Rectal smooth muscle tissue (tissue), 1 donor: ENCODE measurements around the gene SCD5.

Source experiments
- H3K27ac ChIP-seq: one replicate; pipeline ENCODE4 v1.7.0; 2013; ENCODE audit warnings: low read depth, low read length, inconsistent platforms
- H3K27me3 ChIP-seq: one replicate; pipeline ENCODE4 v1.7.0; 2013; ENCODE audit warnings: low read length; ENCODE audit not compliant: control insufficient read depth, insufficient read depth
- H3K36me3 ChIP-seq: one replicate; pipeline ENCODE4 v1.7.0; 2013; ENCODE audit warnings: low read length; ENCODE audit not compliant: control insufficient read depth, insufficient read depth
- H3K4me1 ChIP-seq: one replicate; pipeline ENCODE4 v1.7.0; 2013; ENCODE audit warnings: low read length; ENCODE audit not compliant: control insufficient read depth, insufficient read depth
- H3K4me3 ChIP-seq: one replicate; pipeline ENCODE4 v1.7.0; 2013; ENCODE audit warnings: low read length
- H3K9ac ChIP-seq: one replicate; pipeline ENCODE4 v1.7.0; 2013; ENCODE audit warnings: low read length

SCD5 gene

GRCh38 chr4:82642331-82642730, 156.3 kb downstream of the SCD5 start:
- Histone ChIP-seq H3K4me3 (no peak overlapping the region), H3K27me3 (no peaks in the 10 kb centered on the region), H3K36me3 (no peaks in the 10 kb centered on the region), H3K27ac (no peak overlapping the region), H3K9ac (no peak overlapping the region), H3K4me1 (no peaks in the 10 kb centered on the region)

GRCh38 chr4:82640540-82640939, 158.1 kb downstream of the SCD5 start:
- H3K27ac ChIP-seq: no peak overlapping the region

GRCh38 chr4:82639971-82640370, 158.6 kb downstream of the SCD5 start:
- no peaks in the 10 kb centered on the region for H3K36me3 ChIP-seq
- H3K27me3 ChIP-seq: no peaks in the 10 kb centered on the region
- no peak overlapping the region for H3K27ac ChIP-seq
- no peak overlapping the region for H3K4me3 ChIP-seq
- no peak overlapping the region for H3K9ac ChIP-seq
- H3K4me1 ChIP-seq: no peaks in the 10 kb centered on the region

More at GRCh38 chr4:82640540-82640939, 158.1 kb downstream of the SCD5 start:
- H3K36me3 ChIP-seq: no peaks in the 10 kb centered on the region
- H3K4me3 ChIP-seq: no peak overlapping the region
- H3K27me3 ChIP-seq: no peaks in the 10 kb centered on the region
- H3K4me1 ChIP-seq: no peaks in the 10 kb centered on the region
- no peak overlapping the region for H3K9ac ChIP-seq

GRCh38 chr4:82638479-82638878, 160.1 kb downstream of the SCD5 start:
- H3K4me3 ChIP-seq: no peak overlapping the region
- no peak overlapping the region for H3K27ac ChIP-seq
- H3K36me3 ChIP-seq: no peaks in the 10 kb centered on the region
- no peak overlapping the region for H3K9ac ChIP-seq
- H3K27me3 ChIP-seq: no peaks in the 10 kb centered on the region
- H3K4me1 ChIP-seq: no peaks in the 10 kb centered on the region

GRCh38 chr4:82630079-82630478, 168.5 kb downstream of the SCD5 start:
- Histone ChIP-seq H3K9ac (no peak overlapping the region), H3K27ac (no peak overlapping the region)

GRCh38 chr4:82629238-82630000, 169.2 kb downstream of the SCD5 start:
- H3K27me3 ChIP-seq: no peaks in the 10 kb centered on the region
- H3K27ac ChIP-seq: no peak overlapping the region
- H3K9ac ChIP-seq: no peak overlapping the region
- no peak overlapping the region for H3K4me3 ChIP-seq
- no peaks in the 10 kb centered on the region for H3K4me1 ChIP-seq
- no peaks in the 10 kb centered on the region for H3K36me3 ChIP-seq

More at GRCh38 chr4:82630079-82630478, 168.5 kb downstream of the SCD5 start:
- H3K36me3 ChIP-seq: no peaks in the 10 kb centered on the region
- H3K27me3 ChIP-seq: no peaks in the 10 kb centered on the region
- no peak overlapping the region for H3K4me3 ChIP-seq
- H3K4me1 ChIP-seq: no peaks in the 10 kb centered on the region

- H3K27me3 ChIP-seq: no peaks in the 10 kb centered on the region
- H3K27ac ChIP-seq: no peak overlapping the region
- no peaks in the 10 kb centered on the region for H3K36me3 ChIP-seq
- H3K4me1 ChIP-seq: no peaks in the 10 kb centered on the region
- H3K4me3 ChIP-seq: no peak overlapping the region
- no peak overlapping the region for H3K9ac ChIP-seq
Measured at GRCh38 chr4:82626251-82626868, 172.2 kb downstream of the SCD5 start.

GRCh38 chr4:82624819-82625218, 173.8 kb downstream of the SCD5 start:
- Histone ChIP-seq H3K9ac (no peak overlapping the region), H3K27ac (no peak overlapping the region), H3K4me1 (no peaks in the 10 kb centered on the region), H3K36me3 (no peaks in the 10 kb centered on the region), H3K27me3 (no peaks in the 10 kb centered on the region), H3K4me3 (no peak overlapping the region)

GRCh38 chr4:82623121-82623683, 175.4 kb downstream of the SCD5 start:
- Histone ChIP-seq H3K27ac (no peak overlapping the region), H3K36me3 (no peaks in the 10 kb centered on the region), H3K9ac (no peak overlapping the region), H3K27me3 (no peaks in the 10 kb centered on the region), H3K4me1 (no peaks in the 10 kb centered on the region), H3K4me3 (no peak overlapping the region)

- Histone ChIP-seq H3K4me3 (no peak overlapping the region), H3K4me1 (no peaks in the 10 kb centered on the region), H3K27me3 (no peaks in the 10 kb centered on the region), H3K27ac (no peak overlapping the region), H3K36me3 (no peaks in the 10 kb centered on the region), H3K9ac (no peak overlapping the region)
Measured at GRCh38 chr4:82621251-82621650, 177.3 kb downstream of the SCD5 start.

GRCh38 chr4:82620126-82620735, 178.4 kb downstream of the SCD5 start:
- no peaks in the 10 kb centered on the region for H3K36me3 ChIP-seq
- H3K9ac ChIP-seq: no peak overlapping the region
- H3K4me1 ChIP-seq: no peaks in the 10 kb centered on the region
- H3K4me3 ChIP-seq: no peak overlapping the region
- no peak overlapping the region for H3K27ac ChIP-seq
- H3K27me3 ChIP-seq: no peaks in the 10 kb centered on the region

GRCh38 chr4:82618103-82618720, 180.4 kb downstream of the SCD5 start:
- Histone ChIP-seq H3K27me3 (no peaks in the 10 kb centered on the region), H3K36me3 (no peaks in the 10 kb centered on the region), H3K4me3 (no peak overlapping the region), H3K27ac (no peak overlapping the region), H3K4me1 (no peaks in the 10 kb centered on the region), H3K9ac (no peak overlapping the region)
